BE2C (cell line): ENCODE data around the gene RAPGEF1.

ENCODE experiments used
- DNase-seq: peaks from one replicate; pipeline ENCODE4 v3.0.0-alpha.2; 2020
- H3K27me3 ChIP-seq: fragments of 250-450 bp; sonication (Bioruptor Pico); 2 replicates; pipeline ENCODE4 v1.5.1; 2020; ENCODE audit warnings: mild to moderate bottlenecking
- H3K36me3 ChIP-seq: fragments of 250-450 bp; sonication (Bioruptor Pico); 2 replicates; pipeline ENCODE4 v1.5.1; 2020; ENCODE audit warnings: mild to moderate bottlenecking
- H3K4me1 ChIP-seq: fragments of 250-450 bp; sonication (Bioruptor Pico); 2 replicates; pipeline ENCODE4 v1.5.1; 2020
- H3K4me3 ChIP-seq: 2 replicates; pipeline ENCODE4 v1.5.1; 2011; ENCODE audit warnings: low read depth, low read length
- H3K9me3 ChIP-seq: fragments of 250-450 bp; sonication (Bioruptor Pico); 2 replicates; pipeline ENCODE4 v1.5.1; 2020
- CTCF ChIP-seq: IDR thresholded peaks from 2 replicates; pipeline ENCODE4 v1.5.1; 2012; ENCODE audit warnings: mild to moderate bottlenecking, low read depth, low read length

RAPGEF1 gene

GRCh38 chr9:131613921-131614320 lies 126.0 kb downstream of the RAPGEF1 start:
- Histone ChIP-seq H3K4me1 (peaks cover 5% of the 10 kb centered on the region), H3K36me3 (peaks cover 5% of the 10 kb centered on the region), H3K4me3 (no peak overlapping the region), H3K9me3 (no peaks in the 10 kb centered on the region), H3K27me3 (no peaks in the 10 kb centered on the region)
- DNase-seq: no peak
- no peak for TF ChIP-seq CTCF

DNA sequence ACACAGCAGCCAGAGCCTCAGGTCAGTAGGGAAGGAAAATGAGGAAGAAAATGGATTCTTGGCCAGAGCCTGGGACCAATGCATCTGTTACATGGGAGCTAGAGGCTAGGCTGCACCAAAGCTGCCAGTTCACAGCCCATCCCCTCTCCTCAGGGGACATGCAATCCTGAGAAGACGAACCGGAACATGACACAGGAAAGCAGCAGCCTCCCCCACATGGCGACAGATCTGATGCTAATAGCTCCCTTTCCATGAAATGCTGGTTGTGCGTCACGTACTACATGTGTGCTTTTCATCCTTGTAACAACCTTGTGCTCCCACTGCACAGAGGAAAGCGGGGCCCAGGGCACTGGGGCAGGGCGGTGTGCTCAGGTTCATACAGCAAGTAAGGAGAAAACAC lies 127.0 kb downstream of the RAPGEF1 start:
- no peak overlapping the region for H3K4me3 ChIP-seq
- TF ChIP-seq CTCF: no peak
- no peaks in the 10 kb centered on the region; the same call in 1 of the 2 replicates for H3K36me3 ChIP-seq
- no peaks in the 10 kb centered on the region for H3K9me3 ChIP-seq
- DNase-seq: no peak
- no peaks in the 10 kb centered on the region for H3K4me1 ChIP-seq
- no peaks in the 10 kb centered on the region for H3K27me3 ChIP-seq

DNA sequence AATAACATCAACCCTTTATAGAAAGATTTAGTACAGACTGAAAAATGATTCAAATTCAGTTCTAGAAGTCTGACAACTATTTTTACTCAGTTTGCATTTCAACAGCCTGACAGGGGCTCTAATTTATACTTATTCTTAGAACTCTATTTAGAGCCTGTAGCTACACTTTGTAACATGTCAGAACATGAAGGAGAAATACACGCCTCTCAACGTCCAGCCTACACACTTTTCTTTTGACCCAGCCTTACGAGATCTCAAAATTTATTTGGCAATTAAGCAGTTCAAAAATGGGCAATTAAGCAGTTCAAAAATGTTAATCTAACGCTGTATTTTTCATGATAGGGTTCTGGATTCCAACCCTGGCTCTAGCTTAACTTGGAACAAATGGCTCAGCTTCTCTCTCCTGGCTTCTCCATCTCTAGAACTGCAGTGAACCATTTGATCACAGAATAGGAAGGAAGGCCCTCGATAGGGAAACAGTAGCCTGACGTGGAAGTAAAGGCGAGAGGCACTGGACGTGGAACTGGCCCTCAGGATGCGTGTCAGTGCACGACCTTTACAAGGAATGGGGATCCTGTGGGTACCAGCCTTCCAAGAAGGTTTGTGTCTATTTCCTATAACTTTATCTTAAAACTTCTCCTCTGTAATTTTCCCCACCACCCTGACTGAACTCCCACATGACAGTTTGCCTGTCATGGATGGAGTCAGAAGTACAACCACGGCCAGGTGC lies 128.1 kb downstream of the RAPGEF1 start:
- H3K4me1 ChIP-seq: no peaks in the 10 kb centered on the region
- DNase-seq: no peak

DNA sequence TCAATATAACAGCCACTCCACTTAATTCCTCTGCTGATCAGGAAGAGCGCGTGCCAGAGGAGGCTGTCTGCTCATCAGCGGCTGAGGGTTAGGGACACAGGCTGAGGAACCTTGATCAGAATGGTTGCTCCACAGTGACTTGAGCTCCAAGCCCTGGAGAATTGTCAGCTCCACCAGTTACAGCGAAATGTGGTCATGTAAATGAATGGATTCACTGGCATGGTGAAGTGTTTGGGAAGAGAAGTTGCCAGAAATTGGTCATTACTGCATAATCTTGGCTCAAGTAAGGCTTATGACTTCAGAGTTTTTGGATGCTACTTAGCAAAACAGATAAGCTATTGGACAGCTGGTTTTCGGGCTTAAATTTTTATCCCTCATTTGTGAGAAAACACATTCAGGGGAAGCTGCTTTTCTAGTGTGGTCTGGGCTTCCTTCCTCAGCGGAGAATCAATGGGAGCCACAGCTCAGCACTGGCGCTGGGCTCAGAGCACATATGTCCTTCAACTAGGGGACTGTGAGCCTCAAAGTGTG lies 129.6 kb downstream of the RAPGEF1 start:
- no peak for DNase-seq
- H3K36me3 ChIP-seq: no peaks in the 10 kb centered on the region
- no peaks in the 10 kb centered on the region for H3K4me1 ChIP-seq
- no peaks in the 10 kb centered on the region for H3K27me3 ChIP-seq
- TF ChIP-seq CTCF: no peak
- H3K9me3 ChIP-seq: no peaks in the 10 kb centered on the region
- H3K4me3 ChIP-seq: no peak overlapping the region

More for the DNA sequence above, 128.1 kb downstream of the RAPGEF1 start:
- Histone ChIP-seq H3K9me3 (no peaks in the 10 kb centered on the region), H3K27me3 (no peaks in the 10 kb centered on the region), H3K36me3 (no peaks in the 10 kb centered on the region; the same call in 1 of the 2 replicates), H3K4me3 (no peak overlapping the region)
- TF ChIP-seq CTCF: no peak

GRCh38 chr9:131609099-131609830 lies 130.6 kb downstream of the RAPGEF1 start:
- DNase-seq: no peak

More at GRCh38 chr9:131609099-131609830, 130.6 kb downstream of the RAPGEF1 start:
- no peaks in the 10 kb centered on the region for H3K4me1 ChIP-seq
- TF ChIP-seq CTCF: no peak
- H3K9me3 ChIP-seq: no peaks in the 10 kb centered on the region
- H3K4me3 ChIP-seq: no peak overlapping the region
- H3K27me3 ChIP-seq: no peaks in the 10 kb centered on the region
- no peaks in the 10 kb centered on the region; the same call in 1 of the 2 replicates for H3K36me3 ChIP-seq
